ENCODE measurements around the gene ERF.

DNA sequence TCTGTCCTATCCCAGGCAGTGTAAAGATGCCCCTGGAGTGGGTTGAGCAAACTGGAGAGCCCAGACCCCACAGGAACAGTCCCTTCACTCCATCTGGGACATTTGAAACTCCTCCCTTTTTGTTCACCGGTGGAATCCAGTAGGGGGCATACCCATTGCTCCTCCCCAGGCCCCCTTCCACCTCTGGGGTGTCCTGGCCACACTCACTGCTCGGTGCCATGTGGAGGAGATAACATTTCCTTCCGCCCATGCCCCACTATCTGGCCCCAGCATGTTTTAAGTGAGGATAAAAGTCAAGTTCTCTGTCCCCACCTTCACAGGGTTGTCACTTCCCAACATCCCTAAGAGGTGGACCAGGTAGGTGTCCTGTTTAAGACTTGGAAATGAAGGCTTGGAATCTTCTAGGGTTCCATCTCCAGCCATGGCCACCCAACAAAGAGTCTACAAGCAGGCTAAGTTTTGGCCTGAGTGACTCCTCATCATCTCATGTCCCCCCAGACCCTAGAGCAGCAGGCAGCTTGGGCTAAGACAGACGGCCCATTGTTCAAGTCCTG, 25.6 kb downstream of the ERF start:
- TF ChIP-seq, protein P1, sequence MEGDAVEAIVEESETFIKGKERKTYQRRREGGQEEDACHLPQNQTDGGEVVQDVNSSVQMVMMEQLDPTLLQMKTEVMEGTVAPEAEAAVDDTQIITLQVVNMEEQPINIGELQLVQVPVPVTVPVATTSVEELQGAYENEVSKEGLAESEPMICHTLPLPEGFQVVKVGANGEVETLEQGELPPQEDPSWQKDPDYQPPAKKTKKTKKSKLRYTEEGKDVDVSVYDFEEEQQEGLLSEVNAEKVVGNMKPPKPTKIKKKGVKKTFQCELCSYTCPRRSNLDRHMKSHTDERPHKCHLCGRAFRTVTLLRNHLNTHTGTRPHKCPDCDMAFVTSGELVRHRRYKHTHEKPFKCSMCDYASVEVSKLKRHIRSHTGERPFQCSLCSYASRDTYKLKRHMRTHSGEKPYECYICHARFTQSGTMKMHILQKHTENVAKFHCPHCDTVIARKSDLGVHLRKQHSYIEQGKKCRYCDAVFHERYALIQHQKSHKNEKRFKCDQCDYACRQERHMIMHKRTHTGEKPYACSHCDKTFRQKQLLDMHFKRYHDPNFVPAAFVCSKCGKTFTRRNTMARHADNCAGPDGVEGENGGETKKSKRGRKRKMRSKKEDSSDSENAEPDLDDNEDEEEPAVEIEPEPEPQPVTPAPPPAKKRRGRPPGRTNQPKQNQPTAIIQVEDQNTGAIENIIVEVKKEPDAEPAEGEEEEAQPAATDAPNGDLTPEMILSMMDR (IDR thresholded peaks at IDR 0.05), result no peak
- TF ChIP-seq POLR2A (IDR thresholded peaks at IDR 0.05) (no peak), EP300 (IDR thresholded peaks at IDR 0.05) (no peak)

Measured in sigmoid colon (tissue), 4 donors.